A673 (cell line): ENCODE data around the gene TLE4. TPM values are rescaled to one million over a fixed set of nuclear protein-coding genes. Genes with fewer than 3 reads are reported as not detected.

Experiments used
- BruUV-seq: library from RNA; stranded (reverse); fragments of 400-500 nt; replicated peaks from 2 replicates; lab custom pipeline; 2021; lab: Mats Ljungman, UMichigan
- CTCF ChIA-PET: fragments of 300-600 bp; sonication (Branson Sonifier 250); formaldehyde crosslinking; loops from one replicate; lab custom pipeline; 2022; ENCODE audit warnings: antibody characterized with exemption; lab: Charles Lee
- POLR2A ChIA-PET: fragments of 300-600 bp; sonication (Branson Sonifier 250); formaldehyde crosslinking; loops from one replicate; lab custom pipeline; 2022; ENCODE audit warnings: antibody characterized with exemption; ENCODE audit not compliant: low non-redundant PET; lab: Charles Lee
- DNase-seq: peaks from one replicate; pipeline ENCODE4 v3.0.0-alpha.2; 2015; ENCODE audit warnings: low spot score
- H3K27ac ChIP-seq: fragments of 200-600 bp; sonication (generic); 2 replicates; pipeline ENCODE4 v1.5.1; 2016; ENCODE audit warnings: mixed run types, low read depth, mild to moderate bottlenecking, mixed read lengths, antibody characterized with exemption, low read length; ENCODE audit not compliant: poor library complexity, severe bottlenecking
- H3K27me3 ChIP-seq: fragments of 200-600 bp; sonication (generic); replicated peaks from 2 replicates; pipeline ENCODE4 v1.6.1; 2017; ENCODE audit warnings: mixed run types, low read depth, mild to moderate bottlenecking, mixed read lengths, antibody characterized with exemption, low read length; ENCODE audit not compliant: insufficient read depth, poor library complexity
- H3K36me3 ChIP-seq: fragments of 200-600 bp; sonication (generic); 2 replicates; pipeline ENCODE4 v1.6.1; 2016; ENCODE audit warnings: mixed run types, mild to moderate bottlenecking, mixed read lengths, antibody characterized with exemption, low read length; ENCODE audit not compliant: insufficient read depth, poor library complexity, severe bottlenecking
- H3K4me1 ChIP-seq: fragments of 200-600 bp; sonication (generic); 2 replicates; pipeline ENCODE4 v1.6.1; 2017; ENCODE audit warnings: mixed run types, mild to moderate bottlenecking, mixed read lengths, antibody characterized with exemption, low read length; ENCODE audit not compliant: insufficient read depth, poor library complexity, severe bottlenecking
- H3K4me3 ChIP-seq: fragments of 200-600 bp; sonication (generic); 2 replicates; pipeline ENCODE4 v1.5.1; 2016; ENCODE audit warnings: low read depth, mixed run types, mild to moderate bottlenecking, mixed read lengths, low read length; ENCODE audit not compliant: poor library complexity, severe bottlenecking
- H3K9me3 ChIP-seq: fragments of 200-600 bp; sonication (generic); 2 replicates; pipeline ENCODE4 v1.6.1; 2016; ENCODE audit warnings: mixed run types, low read depth, mild to moderate bottlenecking, mixed read lengths, antibody characterized with exemption, low read length; ENCODE audit not compliant: poor library complexity, severe bottlenecking
- EZH2 ChIP-seq: fragments of 200-600 bp; sonication (generic); IDR thresholded peaks from 2 replicates; pipeline ENCODE4 v1.6.1; 2017; ENCODE audit warnings: borderline replicate concordance, low read depth, mild to moderate bottlenecking, mixed read lengths, antibody characterized with exemption, low read length; ENCODE audit not compliant: poor library complexity, severe bottlenecking
- intact Hi-C: fragments of 100-400 bp; cut with micrococcal nuclease; formaldehyde crosslinking; loops from one replicate; pipeline ENCODE4 v1.10.0; 2022; ENCODE audit not compliant: unreplicated experiment
- total RNA-seq: library from RNA; stranded (reverse); gene quantifications from 2 replicates; pipeline ENCODE4 v1.2.3, GENCODE V29; 2021
- TF ChIP-seq, protein P1 (sequence below): fragments of 300-800, 200-600 bp; sonication (generic); conservative IDR thresholded peaks from 2 replicates; pipeline ENCODE4 v1.5.1; 2017; ENCODE audit warnings: low read depth, mild to moderate bottlenecking, antibody characterized with exemption, low read length, moderate library complexity, mixed read lengths

Gene TLE4
- total RNA-seq, 1 experiment from 2014 or later, result 21.3 TPM

DNA sequence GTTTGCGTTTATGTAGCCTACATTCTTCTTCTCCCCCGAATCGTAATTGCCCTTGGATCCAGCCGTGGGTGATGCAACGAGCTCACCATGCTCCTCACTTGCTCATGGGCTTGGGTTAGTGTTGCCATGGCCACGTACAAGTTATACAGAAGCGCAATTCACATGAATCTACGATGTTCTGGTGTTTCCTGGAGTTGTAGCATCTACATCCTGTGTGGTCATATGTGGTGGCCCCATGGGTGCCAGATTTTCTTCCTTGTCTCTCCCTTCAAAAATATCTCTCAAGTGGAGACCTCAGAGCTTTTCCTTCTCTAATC lies 115.3 kb downstream of the TLE4 start:
- no peaks in the 10 kb centered on the region for H3K27me3 ChIP-seq
- H3K4me3 ChIP-seq, result no peak overlapping the region
- intact Hi-C loops, result no loop called here
- POLR2A ChIA-PET, result no interaction called here
- no peaks in the 10 kb centered on the region for H3K36me3 ChIP-seq
- H3K27ac ChIP-seq, result no peak overlapping the region
- H3K9me3 ChIP-seq, result no peaks in the 10 kb centered on the region
- H3K4me1 ChIP-seq, result no peaks in the 10 kb centered on the region
- no peak for TF ChIP-seq EZH2
- TF ChIP-seq, protein P1, sequence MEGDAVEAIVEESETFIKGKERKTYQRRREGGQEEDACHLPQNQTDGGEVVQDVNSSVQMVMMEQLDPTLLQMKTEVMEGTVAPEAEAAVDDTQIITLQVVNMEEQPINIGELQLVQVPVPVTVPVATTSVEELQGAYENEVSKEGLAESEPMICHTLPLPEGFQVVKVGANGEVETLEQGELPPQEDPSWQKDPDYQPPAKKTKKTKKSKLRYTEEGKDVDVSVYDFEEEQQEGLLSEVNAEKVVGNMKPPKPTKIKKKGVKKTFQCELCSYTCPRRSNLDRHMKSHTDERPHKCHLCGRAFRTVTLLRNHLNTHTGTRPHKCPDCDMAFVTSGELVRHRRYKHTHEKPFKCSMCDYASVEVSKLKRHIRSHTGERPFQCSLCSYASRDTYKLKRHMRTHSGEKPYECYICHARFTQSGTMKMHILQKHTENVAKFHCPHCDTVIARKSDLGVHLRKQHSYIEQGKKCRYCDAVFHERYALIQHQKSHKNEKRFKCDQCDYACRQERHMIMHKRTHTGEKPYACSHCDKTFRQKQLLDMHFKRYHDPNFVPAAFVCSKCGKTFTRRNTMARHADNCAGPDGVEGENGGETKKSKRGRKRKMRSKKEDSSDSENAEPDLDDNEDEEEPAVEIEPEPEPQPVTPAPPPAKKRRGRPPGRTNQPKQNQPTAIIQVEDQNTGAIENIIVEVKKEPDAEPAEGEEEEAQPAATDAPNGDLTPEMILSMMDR, result no peak
- no TSS peak for BruUV-seq
- CTCF ChIA-PET, result no interaction called here
- DNase-seq, result peak; percentile 32

- no TSS peak for BruUV-seq
- Histone ChIP-seq H3K27ac (no peak overlapping the region), H3K4me3 (no peak overlapping the region), H3K27me3 (no peaks in the 10 kb centered on the region), H3K9me3 (no peaks in the 10 kb centered on the region), H3K4me1 (no peaks in the 10 kb centered on the region), H3K36me3 (no peaks in the 10 kb centered on the region)
- TF ChIP-seq EZH2, result no peak
- TF ChIP-seq, protein P1, result no peak
- no peak for DNase-seq
- ChIA-PET CTCF (no interaction called here), POLR2A (no interaction called here)
- intact Hi-C loops, result no loop called here
Observed at GRCh38 chr9:79688363-79688762, 116.6 kb downstream of the TLE4 start.

DNA sequence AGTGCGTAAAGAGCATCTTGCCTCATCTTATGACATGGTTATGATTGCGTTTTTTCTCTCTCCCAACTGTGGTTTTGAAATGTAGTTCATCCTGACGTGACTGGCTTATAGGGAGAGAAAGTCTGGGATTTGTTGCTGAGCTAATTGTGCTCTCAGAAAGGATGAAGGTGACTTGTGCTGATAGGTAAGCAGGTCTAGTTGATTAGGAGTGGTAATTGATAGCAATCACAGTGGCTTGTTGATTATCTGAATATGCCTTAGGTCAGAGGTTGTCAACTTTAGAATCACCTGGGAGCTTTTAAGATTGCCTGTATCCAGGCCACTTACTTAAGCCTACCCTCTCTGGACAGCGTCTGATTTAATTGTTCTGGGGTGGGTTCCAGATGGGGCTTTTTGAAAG lies 117.8 kb downstream of the TLE4 start:
- ChIA-PET CTCF (no interaction called here), POLR2A (no interaction called here)
- no peaks in the 10 kb centered on the region for H3K36me3 ChIP-seq
- H3K4me3 ChIP-seq, result no peak overlapping the region
- intact Hi-C loops, result no loop called here
- H3K27ac ChIP-seq, result no peak overlapping the region
- DNase-seq, result no peak
- no peaks in the 10 kb centered on the region for H3K4me1 ChIP-seq
- H3K27me3 ChIP-seq, result no peaks in the 10 kb centered on the region
- TF ChIP-seq, protein P1, result no peak
- no peak for TF ChIP-seq EZH2
- BruUV-seq, result no TSS peak
- no peaks in the 10 kb centered on the region for H3K9me3 ChIP-seq
